Effector memory CD8-positive, alpha-beta T cell (primary cell): ENCODE measurements around the gene NAXD.
"Not testable (repeated sequence)": the region's sequence is repeated elsewhere in the genome, so short reads cannot be mapped to it uniquely, and the experiment has no call there.

Experiments
- ATAC-seq: fragments of 150-1000 bp; cut with Tn5 transposase; replicated peaks from 2 replicates; pipeline ENCODE4 v1.10.0; 2021; ENCODE audit warnings: mild to moderate bottlenecking, moderate library complexity
- DNase-seq, 3 experiments: peaks; one replicate each; pipeline ENCODE4 v3.0.0; 2021
- H3K27ac Mint-ChIP-seq, 2 donors: one replicate each; pipeline ENCODE4 v1.8.0; 2022; ENCODE audit warnings: mild to moderate bottlenecking in 2 of 2, mixed read lengths in 2 of 2, moderate library complexity in 2 of 2
- H3K27me3 Mint-ChIP-seq, 2 donors: one replicate each; pipeline ENCODE4 v1.8.0; 2022; ENCODE audit warnings: mixed read lengths in 2 of 2
- H3K36me3 Mint-ChIP-seq: one replicate; pipeline ENCODE4 v1.8.0; 2022; ENCODE audit warnings: mild to moderate bottlenecking, moderate library complexity, mixed read lengths; ENCODE audit not compliant: insufficient read depth
- H3K4me1 Mint-ChIP-seq, 2 donors: one replicate each; pipeline ENCODE4 v1.8.0; 2022; ENCODE audit warnings: low read depth in 2 of 2, mixed read lengths in 2 of 2
- H3K4me3 Mint-ChIP-seq, 2 donors: one replicate each; pipeline ENCODE4 v1.8.0; 2022; ENCODE audit warnings: mild to moderate bottlenecking in 2 of 2, mixed read lengths in 2 of 2, moderate library complexity in 2 of 2
- H3K9me3 Mint-ChIP-seq, 2 donors: one replicate each; pipeline ENCODE4 v1.8.0; 2022; ENCODE audit warnings: mixed read lengths in 2 of 2
- total RNA-seq, 9 experiments: gene quantifications; one replicate each; lab custom pipeline; 2026; lab: John Stamatoyannopoulos, UW

The NAXD gene
- 27.2 to 57.6 (median 44.9) reads per million in 9 experiments for total RNA-seq

GRCh38 chr13:110615322-110616102 lies at the start of gene NAXD:
Gene NAXD, plus strand, starts transcription at chr13:110615545. Its CDS starts 57 bp downstream, at chr13:110615602.
- Mint-ChIP-seq H3K36me3 (peaks cover 7% of the 10 kb centered on the region), H3K9me3 (no peaks in the 10 kb centered on the region), H3K4me3 (peak within 1 kb of the TSS; percentile 81 to 90), H3K4me1 (peaks cover 19 to 37% of the 10 kb centered on the region in 2 donors), H3K27ac (peak within 1 kb of the TSS; percentile 94), H3K27me3 (no peaks in the 10 kb centered on the region)
- peak; percentile 47 to 56 (median 48) for DNase-seq
- peak; percentile 74 for ATAC-seq

- DNase-seq (no peak), ATAC-seq (no peak)
- H3K36me3 Mint-ChIP-seq, result no peaks in the 10 kb centered on the region
- peaks cover 53 to 62% of the 10 kb centered on the region in 2 donors for H3K27me3 Mint-ChIP-seq
- H3K4me1 Mint-ChIP-seq, result peaks cover 10% of the 10 kb centered on the region in 2 donors
- no peak overlapping the region for H3K4me3 Mint-ChIP-seq
- H3K9me3 Mint-ChIP-seq, result no peaks in the 10 kb centered on the region
- H3K27ac Mint-ChIP-seq, result no peak overlapping the region
Observed at GRCh38 chr13:110566171-110566570, 49.2 kb upstream of the NAXD start.

GRCh38 chr13:110568612-110569011 lies 46.7 kb upstream of the NAXD start:
- peaks cover 1 to 5% of the 10 kb centered on the region in 2 donors for H3K4me1 Mint-ChIP-seq
- H3K27ac Mint-ChIP-seq, result no peak overlapping the region
- no peak for ATAC-seq
- H3K9me3 Mint-ChIP-seq, result no peaks in the 10 kb centered on the region
- no peak for DNase-seq
- H3K36me3 Mint-ChIP-seq, result peaks cover 3% of the 10 kb centered on the region
- H3K27me3 Mint-ChIP-seq, result peaks cover 70 to 83% of the 10 kb centered on the region in 2 donors
- no peak overlapping the region for H3K4me3 Mint-ChIP-seq

- H3K36me3 Mint-ChIP-seq, H3K9me3 Mint-ChIP-seq, H3K4me1 Mint-ChIP-seq, H3K4me3 Mint-ChIP-seq, DNase-seq, ATAC-seq, H3K27ac Mint-ChIP-seq: not testable (repeated sequence)
- H3K27me3 Mint-ChIP-seq, result peaks cover 67 to 90% of the 10 kb centered on the region in 2 donors
Observed at GRCh38 chr13:110569962-110570361, 45.4 kb upstream of the NAXD start.

DNA sequence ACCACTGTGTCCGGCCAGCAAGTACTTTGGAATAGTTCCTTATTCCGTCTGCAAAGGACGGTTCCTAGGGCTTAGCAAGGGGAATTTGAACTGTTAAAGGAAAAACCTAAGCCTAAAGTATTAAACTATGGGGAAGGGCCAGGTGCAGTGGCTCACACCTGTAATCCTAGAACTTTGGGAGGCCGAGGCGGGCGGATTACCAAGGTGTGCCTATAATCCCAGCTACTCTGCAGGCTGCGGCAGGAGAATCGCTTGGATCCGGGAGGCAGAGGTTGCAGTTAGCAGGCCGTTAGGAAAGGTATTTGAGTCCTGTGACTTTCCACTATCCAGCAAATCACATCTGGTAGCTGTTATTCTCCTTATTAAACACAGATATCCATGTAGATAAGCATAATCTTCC lies 44.5 kb upstream of the NAXD start:
- H3K27me3 Mint-ChIP-seq, result peaks cover 70 to 93% of the 10 kb centered on the region in 2 donors
- no peak overlapping the region for H3K4me3 Mint-ChIP-seq
- peaks cover 5% of the 10 kb centered on the region in 2 donors for H3K4me1 Mint-ChIP-seq
- H3K36me3 Mint-ChIP-seq, result peaks cover 3% of the 10 kb centered on the region
- DNase-seq, result no peak
- H3K9me3 Mint-ChIP-seq, result no peaks in the 10 kb centered on the region
- no peak overlapping the region for H3K27ac Mint-ChIP-seq
- ATAC-seq, result no peak

GRCh38 chr13:110571896-110572777 lies 43.2 kb upstream of the NAXD start:
- no peaks in the 10 kb centered on the region for H3K9me3 Mint-ChIP-seq
- peaks cover 3% of the 10 kb centered on the region for H3K36me3 Mint-ChIP-seq
- H3K27ac Mint-ChIP-seq, result no peak overlapping the region
- no peak overlapping the region for H3K4me3 Mint-ChIP-seq
- no peak for DNase-seq
- no peak for ATAC-seq
- H3K4me1 Mint-ChIP-seq, result peaks cover 5 to 8% of the 10 kb centered on the region in 2 donors
- peaks cover 70 to 95% of the 10 kb centered on the region in 2 donors for H3K27me3 Mint-ChIP-seq

GRCh38 chr13:110572778-110573118 lies 42.6 kb upstream of the NAXD start:
- H3K4me1 Mint-ChIP-seq, result peaks cover 5 to 8% of the 10 kb centered on the region in 2 donors
- no peak overlapping the region for H3K27ac Mint-ChIP-seq
- no peaks in the 10 kb centered on the region for H3K9me3 Mint-ChIP-seq
- H3K36me3 Mint-ChIP-seq, result peaks cover 3% of the 10 kb centered on the region
- no peak for DNase-seq
- peaks cover 70 to 95% of the 10 kb centered on the region in 2 donors for H3K27me3 Mint-ChIP-seq
- no peak overlapping the region for H3K4me3 Mint-ChIP-seq
- ATAC-seq, result no peak

DNA sequence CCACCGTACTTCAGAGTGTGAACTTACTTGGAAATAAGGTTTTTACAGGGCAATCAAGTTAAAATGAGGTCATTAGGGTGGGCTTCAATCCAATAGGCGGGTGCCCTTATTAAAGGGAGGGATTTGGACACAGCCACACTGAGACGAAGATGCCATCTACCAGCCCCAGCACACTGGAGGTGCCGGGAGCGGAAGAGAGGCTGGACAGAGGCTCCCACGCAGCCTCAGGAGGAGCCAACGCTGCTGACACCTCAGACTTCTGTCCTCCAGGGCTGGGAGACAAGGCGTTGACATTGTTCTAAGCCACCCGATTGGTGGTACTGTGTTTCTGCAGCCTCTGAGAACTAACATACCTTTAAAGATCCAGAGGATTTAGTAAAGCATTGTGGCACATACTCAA lies 41.2 kb upstream of the NAXD start:
- Mint-ChIP-seq H3K27me3 (peaks cover 71 to 95% of the 10 kb centered on the region in 2 donors), H3K4me3 (no peak overlapping the region)
- no peak for ATAC-seq

DNA sequence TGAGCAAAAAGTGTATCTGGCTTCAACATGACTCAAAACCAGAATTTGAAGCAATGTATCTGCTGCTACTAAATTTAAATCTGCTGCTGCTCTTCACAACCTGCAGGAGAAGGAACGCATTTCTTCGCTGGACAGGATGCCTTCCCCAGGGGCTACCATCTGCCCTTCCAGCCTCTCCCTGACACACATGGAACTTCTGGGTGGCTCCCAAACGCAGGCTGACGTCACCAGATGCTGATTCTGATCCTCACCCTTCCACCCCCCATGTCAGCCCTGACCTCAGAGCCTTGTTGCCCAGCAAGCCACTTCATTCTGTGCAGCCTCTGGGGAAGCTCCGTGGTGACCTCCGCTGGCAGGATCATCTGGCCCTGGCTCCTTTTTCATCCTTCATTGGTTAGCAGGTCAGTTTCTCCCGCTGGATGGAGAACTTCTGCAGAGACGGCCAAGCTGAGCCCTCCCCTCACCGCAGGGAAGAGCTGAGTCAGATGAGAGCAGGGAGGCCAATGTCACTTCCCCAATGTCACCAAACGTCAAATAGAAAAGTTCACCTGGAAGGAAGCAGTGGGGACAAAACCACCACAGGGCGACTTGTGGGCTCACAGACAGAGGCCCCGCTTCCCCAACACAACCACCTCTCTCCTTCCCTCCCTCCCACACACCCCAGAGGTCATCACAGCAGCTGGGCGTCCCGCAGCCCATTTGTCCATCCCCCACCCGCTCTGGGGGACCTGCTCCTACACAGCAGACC lies 39.8 kb upstream of the NAXD start:
- ATAC-seq (peak; percentile 8), DNase-seq (no peak)
- Mint-ChIP-seq H3K4me3 (no peak overlapping the region), H3K36me3 (peaks cover 3% of the 10 kb centered on the region), H3K27ac (peak overlapping the region in 1 of 2 donors; percentile 19), H3K9me3 (no peaks in the 10 kb centered on the region), H3K27me3 (peaks cover 70 to 91% of the 10 kb centered on the region in 2 donors), H3K4me1 (peaks cover 5 to 8% of the 10 kb centered on the region in 2 donors)

More for the DNA sequence above, 41.2 kb upstream of the NAXD start:
- H3K36me3 Mint-ChIP-seq, result peaks cover 3% of the 10 kb centered on the region
- H3K27ac Mint-ChIP-seq, result no peak overlapping the region
- no peaks in the 10 kb centered on the region for H3K9me3 Mint-ChIP-seq
- DNase-seq, result no peak
- peaks cover 5 to 8% of the 10 kb centered on the region in 2 donors for H3K4me1 Mint-ChIP-seq

DNA sequence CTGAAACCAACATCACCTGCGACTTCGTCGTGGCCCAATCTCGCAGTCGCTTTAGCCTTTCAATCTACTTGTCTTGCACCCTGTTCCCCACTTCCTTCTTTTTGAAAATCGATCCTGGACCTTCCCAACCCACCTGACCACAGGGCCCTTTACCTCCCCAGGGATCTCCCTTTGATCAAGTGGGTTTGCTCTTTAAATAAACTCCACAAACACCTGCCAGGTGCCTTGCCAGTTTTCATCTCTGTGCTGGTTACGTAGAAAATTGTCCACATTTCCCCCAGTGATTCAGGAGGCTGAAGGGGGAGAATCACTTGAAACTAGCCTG lies 39.3 kb upstream of the NAXD start:
- H3K27ac Mint-ChIP-seq, result no peak overlapping the region
- peaks cover 5 to 8% of the 10 kb centered on the region in 2 donors for H3K4me1 Mint-ChIP-seq
- no peaks in the 10 kb centered on the region for H3K9me3 Mint-ChIP-seq
- no peak for ATAC-seq
- no peak overlapping the region for H3K4me3 Mint-ChIP-seq
- H3K36me3 Mint-ChIP-seq, result peaks cover 3% of the 10 kb centered on the region
- H3K27me3 Mint-ChIP-seq, result peaks cover 68 to 90% of the 10 kb centered on the region in 2 donors
- no peak for DNase-seq

- Mint-ChIP-seq H3K4me3 (no peak overlapping the region), H3K9me3 (no peaks in the 10 kb centered on the region), H3K27ac (no peak overlapping the region), H3K36me3 (peaks cover 3% of the 10 kb centered on the region), H3K27me3 (peaks cover 67 to 90% of the 10 kb centered on the region in 2 donors), H3K4me1 (peaks cover 5 to 8% of the 10 kb centered on the region in 2 donors)
- ATAC-seq (no peak), DNase-seq (no peak)
Observed at GRCh38 chr13:110576736-110577476, 38.4 kb upstream of the NAXD start.

GRCh38 chr13:110578363-110578762 lies 37.0 kb upstream of the NAXD start:
- ATAC-seq, result no peak
- H3K36me3 Mint-ChIP-seq, result no peaks in the 10 kb centered on the region
- H3K4me3 Mint-ChIP-seq, result no peak overlapping the region
- H3K27me3 Mint-ChIP-seq, result peaks cover 70 to 94% of the 10 kb centered on the region in 2 donors
- DNase-seq, result no peak
- peaks cover 5 to 8% of the 10 kb centered on the region in 2 donors for H3K4me1 Mint-ChIP-seq
- no peaks in the 10 kb centered on the region for H3K9me3 Mint-ChIP-seq
- H3K27ac Mint-ChIP-seq, result no peak overlapping the region
